K562 (cell line): ENCODE measurements around the gene KIF5C. TPM values are rescaled to one million over a fixed set of nuclear protein-coding genes. Genes with fewer than 3 reads are reported as not detected.

Experiments used
- ATAC-seq: fragments of 200-7000 bp; cut with Tn5 transposase; 3 replicates; pipeline ENCODE4 v1.9.1; 2020; ENCODE audit warnings: moderate library complexity
- BruUV-seq: library from RNA; stranded (reverse); fragments of 400-500 nt; replicated peaks from 2 replicates; lab custom pipeline; 2021; lab: Mats Ljungman, UMichigan
- CTCF ChIA-PET: fragments of 300-600 bp; formaldehyde crosslinking; extraction: SDS; loops from one replicate; lab custom pipeline; 2021; ENCODE audit warnings: low intra/inter-chr PET ratio; lab: Yijun Ruan, JAX
- POLR2A ChIA-PET: fragments of 300-600, 350-650 bp; sonication (Branson Sonifier 250); formaldehyde crosslinking; extraction: SDS; loops from one replicate; lab custom pipeline; 2021; ENCODE audit warnings: antibody characterized with exemption, inconsistent platforms; lab: Yijun Ruan, JAX
- DNase-seq, 4 experiments: peaks; one replicate each; pipeline versions ENCODE4 v3.0.0 to v3.0.0-alpha.2; 2011 to 2018; ENCODE audit warnings: low spot score in 3 of 4, mixed read lengths in 3 of 4; ENCODE audit errors: extremely low read depth in 1 of 4
- FAIRE-seq: peaks from 2 replicates; lab custom pipeline; 2011; peaks lifted over from hg19 to GRCh38; lab: Jason Lieb, UNC
- H2AFZ ChIP-seq: 2 replicates; pipeline ENCODE4 v1.6.0; 2011; ENCODE audit warnings: low read depth, low read length, control low read depth, inconsistent platforms
- H3K27ac ChIP-seq: fragments of 200-600 bp; 3 replicates; pipeline ENCODE4 v1.8.0; 2011; ENCODE audit warnings: low read depth, mild to moderate bottlenecking, control low read depth, inconsistent platforms, low read length, moderate library complexity, mixed read lengths; ENCODE audit errors: extremely low read depth
- H3K27me3 ChIP-seq, 2 experiments: fragments of 300-600 bp in 1 of 2; 2 replicates in 1 of 2; 3 replicates in 1 of 2; pipeline versions ENCODE4 v1.6.0 to v1.8.0; 2011; ENCODE audit warnings: inconsistent platforms in 2 of 2, low read length in 2 of 2, mild to moderate bottlenecking in 1 of 2, mixed read lengths in 1 of 2, moderate library complexity in 1 of 2; ENCODE audit not compliant: control insufficient read depth in 2 of 2, insufficient read depth in 2 of 2
- H3K36me3 ChIP-seq: fragments of 300-600 bp; 3 replicates; pipeline ENCODE4 v1.8.0; 2011; ENCODE audit warnings: mild to moderate bottlenecking, low read length, inconsistent platforms; ENCODE audit not compliant: control insufficient read depth, insufficient read depth
- H3K4me1 ChIP-seq, 2 experiments: fragments of 200-600 bp in 1 of 2; replicated peaks in 1 of 2; 2 replicates in 1 of 2; 3 replicates in 1 of 2; pipeline versions ENCODE4 v1.5.1 to v1.8.0; 2011; ENCODE audit warnings: inconsistent platforms in 2 of 2, low read length in 2 of 2, mild to moderate bottlenecking in 1 of 2, mixed read lengths in 1 of 2, moderate library complexity in 1 of 2; ENCODE audit not compliant: control insufficient read depth in 2 of 2, insufficient read depth in 2 of 2
- H3K4me2 ChIP-seq: 2 replicates; pipeline ENCODE4 v1.6.1; 2011; ENCODE audit warnings: low read length, control low read depth, inconsistent platforms, mixed read lengths; ENCODE audit not compliant: insufficient read depth
- H3K4me3 ChIP-seq: fragments of 200-600 bp; sonication (generic), shearing (Covaris generic); 2 replicates; pipeline ENCODE4 v1.5.1; 2016; ENCODE audit warnings: control low read depth, inconsistent platforms
- H3K79me2 ChIP-seq: fragments of 200-600 bp; 3 replicates; pipeline ENCODE4 v1.8.0; 2011; ENCODE audit warnings: low read length, inconsistent platforms; ENCODE audit not compliant: control insufficient read depth, insufficient read depth
- H3K9ac ChIP-seq, 2 experiments: 2 replicates each; pipeline versions ENCODE4 v1.6.0 to v1.6.1; 2011; ENCODE audit warnings: low read depth in 2 of 2, low read length in 2 of 2, control low read depth in 1 of 2, inconsistent platforms in 1 of 2, mild to moderate bottlenecking in 1 of 2, mixed read lengths in 1 of 2; ENCODE audit not compliant: insufficient read depth in 1 of 2
- H3K9me1 ChIP-seq: one replicate; pipeline ENCODE4 v1.6.0; 2011; ENCODE audit warnings: inconsistent platforms, mild to moderate bottlenecking, low read length, moderate library complexity; ENCODE audit not compliant: control insufficient read depth, insufficient read depth
- H3K9me3 ChIP-seq: replicated peaks from 2 replicates; pipeline ENCODE4 v1.5.1; 2011; ENCODE audit warnings: low read depth, low read length, inconsistent platforms; ENCODE audit not compliant: control insufficient read depth, insufficient read depth
- H4K20me1 ChIP-seq: replicated peaks from 2 replicates; pipeline ENCODE4 v1.6.1; 2011; ENCODE audit warnings: low read length, inconsistent platforms, mixed read lengths; ENCODE audit not compliant: control insufficient read depth, insufficient read depth
- CHCHD3 ChIP-seq: fragments of 250-450 bp; sonication (Bioruptor Pico); IDR thresholded peaks from 2 replicates; pipeline ENCODE4 v2.1.2; 2022; ENCODE audit warnings: mild to moderate bottlenecking
- CREB5 ChIP-seq: fragments of 250-450 bp; sonication (Bioruptor Pico); IDR thresholded peaks from 2 replicates; pipeline ENCODE4 v1.5.0; 2020; ENCODE audit warnings: mild to moderate bottlenecking
- ELK1 ChIP-seq: sonication (generic); formaldehyde crosslinking; IDR thresholded peaks from 2 replicates; pipeline ENCODE4 v1.8.1; 2022; ENCODE audit warnings: missing genetic modification reagents
- GTF2E2 ChIP-seq: fragments of 200-800 bp; sonication (Bioruptor generic); IDR thresholded peaks from 2 replicates; pipeline ENCODE4 v1.6.1; 2016; ENCODE audit warnings: missing genetic modification characterization, missing compliant biosample characterization
- LARP7 ChIP-seq: fragments of 450-650 bp; IDR thresholded peaks from 2 replicates; pipeline ENCODE4 v1.6.1; 2016
- MCM3 ChIP-seq: fragments of 450-650 bp; IDR thresholded peaks from 2 replicates; pipeline ENCODE4 v1.6.1; 2016
- NCOA6 ChIP-seq: fragments of 450-650 bp; IDR thresholded peaks from 2 replicates; pipeline ENCODE4 v1.6.1; 2017; ENCODE audit warnings: mild to moderate bottlenecking
- SMC3 ChIP-seq: conservative IDR thresholded peaks from 2 replicates; pipeline ENCODE4 v1.6.1; 2011; ENCODE audit warnings: low read depth, low read length, improper control_type of control experiment; ENCODE audit not compliant: insufficient read depth
- THRAP3 ChIP-seq: fragments of 450-650 bp; IDR thresholded peaks from 2 replicates; pipeline ENCODE4 v1.6.1; 2016; ENCODE audit warnings: mild to moderate bottlenecking, inconsistent platforms, borderline replicate concordance
- ZBTB12 ChIP-seq: fragments of 250-450 bp; sonication (Bioruptor Pico); IDR thresholded peaks from 2 replicates; pipeline ENCODE4 v1.4.0; 2020
- ZNF778 ChIP-seq: fragments of 450-650 bp; formaldehyde crosslinking; IDR thresholded peaks from 2 replicates; pipeline ENCODE4 v1.4.0; 2020; ENCODE audit warnings: mild to moderate bottlenecking, moderate library complexity
- ZNF830 ChIP-seq: fragments of 250-450 bp; sonication (Bioruptor Pico); IDR thresholded peaks from 2 replicates; pipeline ENCODE4 v1.5.0; 2021; ENCODE audit warnings: mild to moderate bottlenecking
- ZZZ3 ChIP-seq: fragments of 450-650 bp; IDR thresholded peaks from 2 replicates; pipeline ENCODE4 v1.6.1; 2016; ENCODE audit warnings: antibody characterized with exemption, mild to moderate bottlenecking, moderate library complexity
- WGBS: fragments of 100-300 bp; shearing (Covaris generic); methylation state at CpG from one replicate; pipeline ENCODE4 v1.1.6; 2016; ENCODE audit warnings: low coverage, mixed read lengths; ENCODE audit not compliant: insufficient coverage; ENCODE audit errors: missing lambda C conversion rate; 5-methylcytosine and 5-hydroxymethylcytosine counted together
- in situ Hi-C: fragments of 300-500 bp; cut with MboI; formaldehyde crosslinking; loops from 4 replicates; pipeline ENCODE4 v1.15.0; 2018; ENCODE audit warnings: inconsistent platforms, mixed read lengths
- intact Hi-C: fragments of 100-400 bp; cut with micrococcal nuclease; formaldehyde crosslinking; loops from 2 replicates; pipeline ENCODE4 v1.14.2; 2022
- polyA plus RNA-seq, 8 experiments: library from polyadenylated mRNA; depleted of rRNA in 4 of 8; stranded (reverse) in 5 of 8; unstranded in 3 of 8; fragments of >200 nt; fragmentation: Nextera tagmentation in 2 of 8; fragmentation: Illumina TruSeq in 1 of 8; extraction: Ambion mirVana in 2 of 8; extraction: Trizol in 1 of 8; gene quantifications; 2 replicates each; pipeline versions ENCODE4 v1.2.1 to v1.2.3, GENCODE V29; 2011 to 2014; ENCODE audit warnings: inconsistent platforms in 1 of 8, missing spikeins in 1 of 8
- total RNA-seq, 7 experiments: library from RNA; depleted of rRNA in 6 of 7; stranded (reverse); fragments of >200 nt in 6 of 7; fragmentation: Illumina TruSeq in 2 of 7; extraction: Trizol in 2 of 7; gene quantifications; 2 replicates each; pipeline versions ENCODE4 v1.2.1 to v1.2.3, GENCODE V29; 2011 to 2021; ENCODE audit warnings: low replicate concordance in 1 of 7
- TF ChIP-seq, protein P1 (sequence below): IDR thresholded peaks from 3 replicates; pipeline ENCODE4 v1.6.1; 2011; ENCODE audit warnings: borderline replicate concordance, mild to moderate bottlenecking; ENCODE audit not compliant: insufficient read length, insufficient read depth
- TF ChIP-seq, protein P2 (sequence below): sonication (generic); formaldehyde crosslinking; IDR thresholded peaks from 2 replicates; pipeline ENCODE4 v1.8.0; 2022; ENCODE audit warnings: missing genetic modification reagents, mild to moderate bottlenecking, borderline replicate concordance

KIF5C gene
- total and polyA plus RNA-seq, 9 of the 15 experiments (the other 6 are each of a cell fraction or from before 2014, with no cell fraction given) = 0.01 to 0.09 (median 0.01) TPM; not detected in 6

DNA sequence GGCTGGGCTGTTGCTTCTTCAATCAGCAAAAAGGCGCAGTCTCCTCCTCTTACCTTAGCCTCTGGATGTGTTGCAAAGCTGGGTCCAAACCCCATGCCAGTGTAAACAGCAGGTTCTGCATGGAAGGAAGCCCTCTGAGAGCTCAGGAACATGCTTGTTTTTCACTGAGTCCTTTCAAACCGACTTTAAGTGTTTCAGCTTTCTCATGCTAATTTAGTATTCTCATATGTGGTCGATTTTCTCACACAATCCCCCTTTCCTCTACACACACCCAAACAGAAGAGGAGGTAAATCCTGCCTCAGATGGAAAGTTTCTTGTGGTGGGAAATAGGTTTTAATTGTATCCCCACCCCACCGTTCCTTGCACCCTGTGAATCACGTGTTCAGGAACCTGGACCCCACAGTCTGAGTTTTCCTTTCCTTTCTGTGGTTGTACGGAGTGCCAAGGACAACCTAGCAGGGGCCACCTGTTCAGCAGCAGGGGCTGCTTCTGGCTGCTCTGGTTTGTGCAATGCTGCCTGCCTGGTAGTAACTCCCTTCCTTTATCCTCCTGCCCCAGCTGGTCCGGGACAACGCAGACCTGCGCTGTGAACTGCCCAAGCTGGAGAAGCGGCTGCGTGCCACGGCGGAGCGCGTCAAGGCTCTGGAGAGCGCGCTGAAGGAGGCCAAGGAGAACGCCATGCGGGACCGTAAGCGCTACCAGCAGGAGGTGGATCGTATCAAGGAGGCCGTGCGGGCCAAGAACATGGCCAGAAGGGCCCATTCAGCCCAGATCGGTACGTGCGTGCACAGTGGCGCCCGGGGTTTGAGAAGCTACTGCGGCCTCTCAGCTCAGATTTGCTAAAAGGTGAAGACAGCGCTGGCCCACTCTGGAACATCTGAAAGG is 134.8 kb downstream of the KIF5C start:
- under 1% methylated on average over 31 of the region's 31 CpGs for WGBS
- no peak for TF ChIP-seq LARP7
- no peak for TF ChIP-seq CHCHD3 (CRISPR knock-in tag)
- TF ChIP-seq ZNF830 (CRISPR knock-in tag) = no peak
- no peak; the same call in 1 of the 2 replicates for TF ChIP-seq MCM3
- no peak for TF ChIP-seq CREB5 (CRISPR knock-in tag)
- no peak for TF ChIP-seq ZBTB12
- TF ChIP-seq THRAP3 = no peak
- TF ChIP-seq ELK1 (CRISPR knock-in tag) = no peak
- TF ChIP-seq, protein P1, sequence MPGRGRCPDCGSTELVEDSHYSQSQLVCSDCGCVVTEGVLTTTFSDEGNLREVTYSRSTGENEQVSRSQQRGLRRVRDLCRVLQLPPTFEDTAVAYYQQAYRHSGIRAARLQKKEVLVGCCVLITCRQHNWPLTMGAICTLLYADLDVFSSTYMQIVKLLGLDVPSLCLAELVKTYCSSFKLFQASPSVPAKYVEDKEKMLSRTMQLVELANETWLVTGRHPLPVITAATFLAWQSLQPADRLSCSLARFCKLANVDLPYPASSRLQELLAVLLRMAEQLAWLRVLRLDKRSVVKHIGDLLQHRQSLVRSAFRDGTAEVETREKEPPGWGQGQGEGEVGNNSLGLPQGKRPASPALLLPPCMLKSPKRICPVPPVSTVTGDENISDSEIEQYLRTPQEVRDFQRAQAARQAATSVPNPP = no peak
- no peak for TF ChIP-seq SMC3
- no peak for TF ChIP-seq ZZZ3
- TF ChIP-seq NCOA6 = no peak
- TF ChIP-seq ZNF778 (CRISPR knock-in tag) = no peak
- no peak for TF ChIP-seq GTF2E2 (tag)
- TF ChIP-seq, protein P2, sequence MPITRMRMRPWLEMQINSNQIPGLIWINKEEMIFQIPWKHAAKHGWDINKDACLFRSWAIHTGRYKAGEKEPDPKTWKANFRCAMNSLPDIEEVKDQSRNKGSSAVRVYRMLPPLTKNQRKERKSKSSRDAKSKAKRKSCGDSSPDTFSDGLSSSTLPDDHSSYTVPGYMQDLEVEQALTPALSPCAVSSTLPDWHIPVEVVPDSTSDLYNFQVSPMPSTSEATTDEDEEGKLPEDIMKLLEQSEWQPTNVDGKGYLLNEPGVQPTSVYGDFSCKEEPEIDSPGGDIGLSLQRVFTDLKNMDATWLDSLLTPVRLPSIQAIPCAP = no peak

More for the DNA sequence above, 134.8 kb downstream of the KIF5C start:
- Histone ChIP-seq H3K27ac (no peak overlapping the region), H3K9me3 (no peaks in the 10 kb centered on the region), H4K20me1 (no peaks in the 10 kb centered on the region; the same call in 1 of the 2 replicates), H3K4me3 (no peak overlapping the region), H3K9ac (0 out of 4 replicates have a peak overlapping the region, but pooled peaks of 1 of the 2 experiments have one; percentile 13), H3K4me1 (no peaks in the 10 kb centered on the region; a peak in 1 of 5 replicates), H3K36me3 (no peaks in the 10 kb centered on the region), H2AFZ (no peak overlapping the region), H3K27me3 (peaks cover 9 to 16% of the 10 kb centered on the region in 2 experiments; a peak in 3 of 5 replicates), H3K79me2 (no peaks in the 10 kb centered on the region), H3K4me2 (no peak overlapping the region), H3K9me1 (no peaks in the 10 kb centered on the region)
- BruUV-seq = no TSS peak
- ATAC-seq (peak; percentile 41), FAIRE-seq (no peak), DNase-seq (no peak)
- intact Hi-C loops (no loop called here), in situ Hi-C loops (no loop called here)
- ChIA-PET POLR2A (no interaction called here), CTCF (no interaction called here)
